Stomach (tissue), 9 donors: ENCODE results near the gene ZBED4. TPM values are rescaled to one million over a fixed set of nuclear protein-coding genes. Genes with fewer than 3 reads are reported as not detected.

Experiments used
- DNase-seq, 2 donors: peaks; one replicate each; pipeline versions ENCODE4 v3.0.0 to v3.0.0-alpha.2; 2013 to 2019
- H3K27ac ChIP-seq, 5 donors: fragments of 200-600 bp in 4 of 5; sonication (generic) in 4 of 5; one replicate each; pipeline ENCODE4 v1.5.1; 2013 to 2019; ENCODE audit warnings: mild to moderate bottlenecking in 1 of 5, moderate library complexity in 1 of 5
- H3K27me3 ChIP-seq, 3 donors: fragments of 200-600 bp; sonication (generic); one replicate each; pipeline ENCODE4 v1.5.1; 2017 to 2019; ENCODE audit warnings: mixed run types in 1 of 3
- H3K36me3 ChIP-seq, 4 donors: fragments of 200-600 bp; sonication (generic); 1 replicate in 3 of 4; 2 replicates in 1 of 4; pipeline ENCODE4 v1.5.1; 2016 to 2019
- H3K4me1 ChIP-seq, 4 donors: fragments of 200-600 bp; sonication (generic); one replicate each; pipeline ENCODE4 v1.5.1; 2016 to 2019
- H3K4me3 ChIP-seq, 4 donors: fragments of 200-600 bp; sonication (generic) in 3 of 4; one replicate each; pipeline ENCODE4 v1.5.1; 2016 to 2019; ENCODE audit warnings: mild to moderate bottlenecking in 1 of 4
- H3K9me3 ChIP-seq, 4 donors: fragments of 200-600 bp; sonication (generic); one replicate each; pipeline ENCODE4 v1.5.1; 2016 to 2019
- EP300 ChIP-seq: sonication (generic); formaldehyde crosslinking; IDR thresholded peaks from one replicate; pipeline ENCODE4 v1.6.1; 2017; ENCODE audit warnings: antibody characterized with exemption
- POLR2A ChIP-seq, 4 donors: fragments of 450-650 bp; IDR thresholded peaks; one replicate each; pipeline ENCODE4 v1.6.1; 2016; ENCODE audit warnings: antibody characterized with exemption in 4 of 4, control low read depth in 2 of 4, mild to moderate bottlenecking in 1 of 4, moderate library complexity in 1 of 4
- POLR2AphosphoS5 ChIP-seq, 3 donors: sonication (generic); formaldehyde crosslinking; IDR thresholded peaks; one replicate each; pipeline ENCODE4 v1.6.1; 2016; ENCODE audit warnings: antibody characterized with exemption in 3 of 3
- WGBS, 5 donors: extraction: QIAGEN DNeasy Blood & Tissue Kit in 3 of 5; methylation state at CpG; one replicate each; pipeline versions ENCODE4 v1.1.5 to v1.1.7; 2013 to 2018; 5-methylcytosine and 5-hydroxymethylcytosine counted together
- intact Hi-C: fragments of 100-400 bp; cut with DNase I; formaldehyde crosslinking; loops from one replicate; pipeline ENCODE4 v1.15.1; 2023; ENCODE audit warnings: low total_unique reads
- polyA plus RNA-seq, 3 donors: library from polyadenylated mRNA; stranded (reverse); fragments of 200-250 nt; gene quantifications; one replicate each; pipeline ENCODE4 v1.2.3, GENCODE V29; 2013
- total RNA-seq, 5 donors: library from RNA; depleted of rRNA; stranded (reverse); fragments of >200 nt; gene quantifications; one replicate each; pipeline versions ENCODE4 v1.1.0 to v1.2.3, GENCODE V29; 2014 to 2016
- TF ChIP-seq, protein P1 (sequence below), 7 experiments: fragments of 450-650 bp in 4 of 7; fragments of 200-600 bp in 3 of 7; sonication (generic) in 3 of 7; IDR thresholded peaks; one replicate each; pipeline ENCODE4 v1.5.1; 2016 to 2019; ENCODE audit warnings: antibody characterized with exemption in 7 of 7, control low read depth in 2 of 7, mild to moderate bottlenecking in 1 of 7
- donor health status: healthy with polysubstance abuse.
- donor health status: Bipolar disorder and iron deficiency.
- donor health status: healthy.

ZBED4 gene
- total and polyA plus RNA-seq, 8 donors: 2.2 to 31.7 (median 12.2) TPM

DNA sequence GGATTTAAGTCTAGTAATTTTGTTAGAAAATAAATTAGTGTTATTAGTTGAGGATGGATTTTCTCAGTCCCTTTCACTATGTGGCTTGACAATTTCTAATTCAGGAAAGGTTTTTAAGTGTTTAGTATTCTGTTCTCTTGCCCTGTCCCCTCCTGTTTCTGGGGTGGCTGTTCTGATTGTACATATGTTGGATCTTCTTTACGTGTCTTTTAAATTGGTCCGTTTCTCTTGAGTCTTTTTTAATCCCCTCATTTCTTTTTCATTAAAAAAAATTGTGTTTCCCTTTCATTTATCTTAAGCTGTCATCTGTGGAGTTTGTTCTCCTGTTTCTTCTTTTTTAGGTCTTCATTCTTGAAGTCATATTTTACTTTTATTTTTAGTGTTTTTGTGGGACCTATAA is 12.5 kb downstream of the ZBED4 start:
- 38 to 47% (median 41%) methylated on average over 2 of the region's 2 CpGs for WGBS, 5 donors
- Histone ChIP-seq H3K27ac (no peak overlapping the region), H3K4me3 (no peak overlapping the region), H3K9me3 (peaks cover 5 to 40% (median 30%) of the 10 kb centered on the region in 4 donors), H3K27me3 (no peaks in the 10 kb centered on the region), H3K4me1 (peaks cover 0 to 13% (median 5%) of the 10 kb centered on the region in 4 donors), H3K36me3 (peaks cover 0 to 21% (median 3%) of the 10 kb centered on the region in 4 donors)
- DNase-seq: no peak
- intact Hi-C loops: no loop called here
- TF ChIP-seq, protein P1, sequence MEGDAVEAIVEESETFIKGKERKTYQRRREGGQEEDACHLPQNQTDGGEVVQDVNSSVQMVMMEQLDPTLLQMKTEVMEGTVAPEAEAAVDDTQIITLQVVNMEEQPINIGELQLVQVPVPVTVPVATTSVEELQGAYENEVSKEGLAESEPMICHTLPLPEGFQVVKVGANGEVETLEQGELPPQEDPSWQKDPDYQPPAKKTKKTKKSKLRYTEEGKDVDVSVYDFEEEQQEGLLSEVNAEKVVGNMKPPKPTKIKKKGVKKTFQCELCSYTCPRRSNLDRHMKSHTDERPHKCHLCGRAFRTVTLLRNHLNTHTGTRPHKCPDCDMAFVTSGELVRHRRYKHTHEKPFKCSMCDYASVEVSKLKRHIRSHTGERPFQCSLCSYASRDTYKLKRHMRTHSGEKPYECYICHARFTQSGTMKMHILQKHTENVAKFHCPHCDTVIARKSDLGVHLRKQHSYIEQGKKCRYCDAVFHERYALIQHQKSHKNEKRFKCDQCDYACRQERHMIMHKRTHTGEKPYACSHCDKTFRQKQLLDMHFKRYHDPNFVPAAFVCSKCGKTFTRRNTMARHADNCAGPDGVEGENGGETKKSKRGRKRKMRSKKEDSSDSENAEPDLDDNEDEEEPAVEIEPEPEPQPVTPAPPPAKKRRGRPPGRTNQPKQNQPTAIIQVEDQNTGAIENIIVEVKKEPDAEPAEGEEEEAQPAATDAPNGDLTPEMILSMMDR (IDR thresholded peaks at IDR 0.05): no peak
- TF ChIP-seq POLR2A (IDR thresholded peaks at IDR 0.05): no peak
- no peak for TF ChIP-seq EP300
- TF ChIP-seq POLR2AphosphoS5 (IDR thresholded peaks at IDR 0.05): no peak

DNA sequence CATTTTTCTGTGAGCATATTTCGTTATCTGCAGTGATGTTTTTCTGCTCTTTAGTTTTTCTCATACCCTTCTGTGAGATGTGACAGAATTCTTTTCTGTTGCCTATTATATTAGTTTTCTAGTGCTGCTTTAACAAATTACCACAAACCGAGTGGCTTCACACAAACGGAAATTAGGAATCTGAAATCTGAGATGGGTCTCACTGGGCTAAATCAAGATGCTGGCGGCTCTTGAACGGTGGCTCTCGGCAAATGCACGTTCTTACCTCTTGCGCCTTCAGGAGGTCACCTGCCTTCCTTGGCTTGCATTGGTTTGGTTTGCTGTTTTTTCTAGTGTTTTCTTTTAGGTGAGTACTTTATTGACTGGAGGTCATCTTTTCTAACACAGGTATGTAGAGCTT is 13.0 kb downstream of the ZBED4 start:
- no peak overlapping the region for H3K4me3 ChIP-seq
- H3K27ac ChIP-seq: peak overlapping the region in 1 of 5 donors; percentile 60
- intact Hi-C loops: no loop called here
- H3K9me3 ChIP-seq: peaks cover 5 to 40% (median 30%) of the 10 kb centered on the region in 4 donors
- peaks cover 0 to 13% (median 2%) of the 10 kb centered on the region in 4 donors for H3K4me1 ChIP-seq
- peaks cover 0 to 21% (median 3%) of the 10 kb centered on the region in 4 donors for H3K36me3 ChIP-seq
- H3K27me3 ChIP-seq: no peaks in the 10 kb centered on the region
- no peak for TF ChIP-seq POLR2A (IDR thresholded peaks at IDR 0.05)
- TF ChIP-seq, protein P1 (IDR thresholded peaks at IDR 0.05): no peak
- TF ChIP-seq EP300: no peak
- no peak for TF ChIP-seq POLR2AphosphoS5 (IDR thresholded peaks at IDR 0.05)
- 87 to 93% (median 89%) methylated on average over 8 of the region's 8 CpGs for WGBS, 5 donors
- no peak for DNase-seq

DNA sequence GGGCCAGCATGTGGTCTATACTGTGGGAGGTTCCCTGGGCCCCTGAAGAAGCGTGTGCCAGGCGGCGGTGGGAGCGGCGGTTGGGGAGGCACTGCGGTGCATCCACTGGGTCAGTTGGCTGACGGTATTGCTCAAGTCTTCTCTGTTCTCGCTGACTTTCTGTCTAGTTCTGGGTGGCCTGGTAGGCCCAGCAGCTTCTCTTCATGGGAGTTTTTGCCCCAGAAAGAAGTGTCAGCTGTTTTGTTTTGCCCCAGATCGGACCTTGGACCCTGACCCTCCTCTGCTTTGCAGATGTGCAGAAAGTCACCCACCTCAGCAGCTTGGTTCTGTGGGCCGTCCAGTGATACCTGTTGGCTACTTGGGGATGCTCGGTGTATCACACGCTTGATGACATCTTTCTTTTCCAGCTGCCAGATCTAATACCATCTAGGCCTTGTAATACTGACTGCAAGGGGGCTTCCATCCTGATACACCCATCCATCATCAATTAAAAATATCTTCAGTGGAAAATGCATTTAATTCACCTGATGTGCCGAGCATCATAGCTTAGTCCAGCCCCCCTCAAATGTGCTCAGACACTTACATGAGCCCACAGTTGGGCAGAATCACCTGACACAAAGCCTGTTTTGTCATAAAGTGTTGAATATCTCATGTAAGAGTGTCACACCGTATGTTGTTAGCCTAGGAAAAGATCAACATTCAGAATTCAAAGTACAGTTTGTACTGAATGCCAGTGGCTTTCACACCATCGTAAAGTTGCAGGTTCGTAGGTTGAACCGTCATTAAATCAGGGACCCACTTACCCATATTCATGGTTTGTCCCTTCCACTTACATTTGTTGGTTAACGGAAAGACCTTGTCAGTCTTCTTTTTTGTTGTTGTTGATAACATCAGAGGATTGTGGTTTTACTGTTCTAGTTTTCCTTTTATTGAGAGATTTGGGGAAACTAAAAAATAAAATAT is 13.9 kb downstream of the ZBED4 start:
- intact Hi-C loops: no loop called here
- H3K27ac ChIP-seq: peak overlapping the region in 4 of 5 donors; percentile 8 to 64 (median 46)
- DNase-seq: no peak

More for the DNA sequence above, 13.9 kb downstream of the ZBED4 start:
- Histone ChIP-seq H3K36me3 (peaks cover 0 to 21% (median 3%) of the 10 kb centered on the region in 4 donors), H3K27me3 (no peaks in the 10 kb centered on the region), H3K4me1 (peaks cover 0 to 4% (median 0%) of the 10 kb centered on the region in 4 donors), H3K4me3 (no peak overlapping the region), H3K9me3 (peaks cover 5 to 40% (median 30%) of the 10 kb centered on the region in 4 donors)
- WGBS, 5 donors: 91 to 95% (median 93%) methylated on average over 18 of the region's 18 CpGs
- TF ChIP-seq POLR2A (IDR thresholded peaks at IDR 0.05): no peak
- TF ChIP-seq, protein P1 (IDR thresholded peaks at IDR 0.05): no peak
- no peak for TF ChIP-seq POLR2AphosphoS5 (IDR thresholded peaks at IDR 0.05)
- TF ChIP-seq EP300: no peak
